SU-DHL-6 (cell line): Measurements from ENCODE around the gene PTRHD1.
"Not testable (repeated sequence)": the region's sequence is repeated elsewhere in the genome, so short reads cannot be mapped to it uniquely, and the experiment has no call there.

ENCODE experiments used
- H2AFZ ChIP-seq: fragments of 200-600 bp; sonication (generic); 2 replicates; pipeline ENCODE4 v1.6.1; 2014; ENCODE audit warnings: low read depth, mild to moderate bottlenecking, moderate library complexity, mixed read lengths, antibody characterized with exemption, low read length; ENCODE audit not compliant: severe bottlenecking
- H3F3A ChIP-seq: fragments of 200-600 bp; shearing (Covaris generic); 2 replicates; pipeline ENCODE4 v1.6.0; 2016; ENCODE audit warnings: antibody characterized with exemption, mild to moderate bottlenecking; ENCODE audit not compliant: insufficient read depth
- H3K27ac ChIP-seq: fragments of 200-600 bp; sonication (generic); 2 replicates; pipeline ENCODE4 v1.5.1; 2016; ENCODE audit warnings: low read depth, mild to moderate bottlenecking, low read length, moderate library complexity, mixed read lengths
- H3K27me3 ChIP-seq: fragments of 200-600 bp; sonication (generic), shearing (Covaris generic); 2 replicates; pipeline ENCODE4 v1.6.0; 2014; ENCODE audit warnings: mild to moderate bottlenecking, low read length
- H3K36me3 ChIP-seq: fragments of 200-600 bp; sonication (generic); 2 replicates; pipeline ENCODE4 v1.6.1; 2014; ENCODE audit warnings: mild to moderate bottlenecking, low read length, mixed read lengths
- H3K4me2 ChIP-seq: fragments of 300-600, 200-600 bp; shearing (Covaris generic), sonication (generic); 2 replicates; pipeline ENCODE4 v1.6.0; 2014; ENCODE audit warnings: low read length, low read depth, mild to moderate bottlenecking; ENCODE audit not compliant: poor library complexity, severe bottlenecking
- H3K4me3 ChIP-seq: fragments of 200-600 bp; sonication (generic); 2 replicates; pipeline ENCODE4 v1.5.1; 2014; ENCODE audit warnings: antibody characterized with exemption, low read length, mild to moderate bottlenecking, mixed read lengths; ENCODE audit not compliant: insufficient read depth, poor library complexity, severe bottlenecking
- H3K79me2 ChIP-seq: fragments of 200-600 bp; sonication (generic); 2 replicates; pipeline ENCODE4 v1.6.1; 2014; ENCODE audit warnings: mild to moderate bottlenecking, low read length, moderate library complexity; ENCODE audit not compliant: insufficient read depth
- H3K9ac ChIP-seq: fragments of 200-600 bp; sonication (generic); 2 replicates; pipeline ENCODE4 v1.7.0; 2014; ENCODE audit warnings: mild to moderate bottlenecking, low read length
- H3K9me2 ChIP-seq: fragments of 200-600 bp; sonication (generic); replicated peaks from 2 replicates; pipeline ENCODE4 v1.6.1; 2014; ENCODE audit warnings: low read length; ENCODE audit not compliant: insufficient read depth
- H3K9me3 ChIP-seq: fragments of 200-600 bp; sonication (generic); 2 replicates; pipeline ENCODE4 v1.6.1; 2014; ENCODE audit warnings: low read length, mixed read lengths; ENCODE audit not compliant: insufficient read depth
- H4K20me1 ChIP-seq: fragments of 200-600 bp; sonication (generic); 2 replicates; pipeline ENCODE4 v1.6.1; 2014; ENCODE audit warnings: low read depth, mild to moderate bottlenecking, antibody characterized with exemption, low read length, moderate library complexity, mixed read lengths
- EZH2phosphoT487 ChIP-seq: fragments of 200-600 bp; sonication (generic), shearing (Covaris generic); conservative IDR thresholded peaks from 2 replicates; pipeline ENCODE4 v1.6.1; 2018; ENCODE audit warnings: mild to moderate bottlenecking, antibody characterized with exemption, low read length, moderate library complexity, mixed read lengths
- TF ChIP-seq, protein P1 (sequence below): fragments of 200-600 bp; sonication (generic); IDR thresholded peaks from one replicate; pipeline ENCODE4 v1.5.1; 2017; ENCODE audit warnings: antibody characterized with exemption, mild to moderate bottlenecking, low read length, moderate library complexity; ENCODE audit not compliant: insufficient read depth, poor library complexity, severe bottlenecking

Gene PTRHD1

GRCh38 chr2:24837996-24838513 is 44.9 kb upstream of the PTRHD1 start:
- H3K27me3 ChIP-seq = no peaks in the 10 kb centered on the region
- H3K9ac ChIP-seq = no peak overlapping the region
- no peaks in the 10 kb centered on the region for H3K36me3 ChIP-seq
- no peaks in the 10 kb centered on the region for H4K20me1 ChIP-seq
- TF ChIP-seq, protein P1, sequence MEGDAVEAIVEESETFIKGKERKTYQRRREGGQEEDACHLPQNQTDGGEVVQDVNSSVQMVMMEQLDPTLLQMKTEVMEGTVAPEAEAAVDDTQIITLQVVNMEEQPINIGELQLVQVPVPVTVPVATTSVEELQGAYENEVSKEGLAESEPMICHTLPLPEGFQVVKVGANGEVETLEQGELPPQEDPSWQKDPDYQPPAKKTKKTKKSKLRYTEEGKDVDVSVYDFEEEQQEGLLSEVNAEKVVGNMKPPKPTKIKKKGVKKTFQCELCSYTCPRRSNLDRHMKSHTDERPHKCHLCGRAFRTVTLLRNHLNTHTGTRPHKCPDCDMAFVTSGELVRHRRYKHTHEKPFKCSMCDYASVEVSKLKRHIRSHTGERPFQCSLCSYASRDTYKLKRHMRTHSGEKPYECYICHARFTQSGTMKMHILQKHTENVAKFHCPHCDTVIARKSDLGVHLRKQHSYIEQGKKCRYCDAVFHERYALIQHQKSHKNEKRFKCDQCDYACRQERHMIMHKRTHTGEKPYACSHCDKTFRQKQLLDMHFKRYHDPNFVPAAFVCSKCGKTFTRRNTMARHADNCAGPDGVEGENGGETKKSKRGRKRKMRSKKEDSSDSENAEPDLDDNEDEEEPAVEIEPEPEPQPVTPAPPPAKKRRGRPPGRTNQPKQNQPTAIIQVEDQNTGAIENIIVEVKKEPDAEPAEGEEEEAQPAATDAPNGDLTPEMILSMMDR = no peak
- no peak for TF ChIP-seq EZH2phosphoT487
- H3K79me2 ChIP-seq = no peaks in the 10 kb centered on the region
- no peak overlapping the region for H3K27ac ChIP-seq
- H3K9me3 ChIP-seq = no peaks in the 10 kb centered on the region
- H3K4me3 ChIP-seq = no peak overlapping the region
- H3F3A ChIP-seq = no peaks in the 10 kb centered on the region
- H3K4me2 ChIP-seq = no peak overlapping the region
- H2AFZ ChIP-seq = no peak overlapping the region
- H3K9me2 ChIP-seq = no peaks in the 10 kb centered on the region

DNA sequence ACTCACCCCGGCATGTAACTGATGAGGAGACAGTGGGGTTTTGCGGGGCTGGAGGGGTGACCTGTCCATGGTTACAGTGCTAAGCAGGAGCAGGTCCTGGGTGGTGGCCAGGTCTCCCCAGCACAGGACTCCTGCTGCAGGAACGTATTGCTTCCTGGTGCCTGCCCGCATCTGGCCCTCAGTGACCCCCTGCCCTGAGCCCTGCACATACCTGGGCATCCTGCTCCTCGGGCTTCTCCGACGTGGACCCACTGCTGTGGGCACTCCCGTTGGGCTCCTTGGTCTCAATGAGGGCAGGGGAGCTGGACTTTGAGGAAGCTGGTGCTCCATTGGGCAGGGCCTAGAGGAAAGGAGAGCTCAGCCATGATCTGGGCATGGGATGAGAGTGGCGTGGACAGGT is 43.5 kb upstream of the PTRHD1 start:
- TF ChIP-seq, protein P1 = no peak
- TF ChIP-seq EZH2phosphoT487 = no peak
- H3K27me3 ChIP-seq = no peaks in the 10 kb centered on the region

DNA sequence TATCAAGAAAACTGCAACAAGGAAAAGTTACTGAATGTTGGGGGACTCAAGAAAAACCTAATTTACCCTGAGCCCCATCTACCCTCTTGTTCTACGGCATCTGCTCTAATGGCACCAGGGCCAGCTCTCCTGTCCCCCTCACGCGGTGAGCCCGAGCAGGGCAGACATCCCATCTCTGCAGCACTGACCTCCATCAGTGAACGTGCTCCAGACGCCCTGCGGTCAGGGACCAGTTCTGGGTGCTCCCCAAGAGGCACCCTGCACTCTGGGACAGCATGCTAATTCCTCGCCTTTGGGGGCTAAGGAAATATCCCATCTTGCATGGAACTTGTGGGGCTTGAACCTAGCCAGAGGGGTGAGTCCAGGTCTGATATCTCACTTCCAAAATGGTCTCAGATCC is 43.0 kb upstream of the PTRHD1 start:
- Histone ChIP-seq H3K9ac (no peak overlapping the region), H3K4me3 (no peak overlapping the region), H3K27me3 (no peaks in the 10 kb centered on the region), H3K36me3 (no peaks in the 10 kb centered on the region), H4K20me1 (no peaks in the 10 kb centered on the region), H3K79me2 (no peaks in the 10 kb centered on the region), H3K27ac (no peak overlapping the region), H3K9me2 (no peaks in the 10 kb centered on the region), H3K4me2 (no peak overlapping the region), H3K9me3 (no peaks in the 10 kb centered on the region), H2AFZ (no peak overlapping the region), H3F3A (no peaks in the 10 kb centered on the region)
- TF ChIP-seq, protein P1 = no peak
- TF ChIP-seq EZH2phosphoT487 = no peak

More for the DNA sequence above, 43.5 kb upstream of the PTRHD1 start:
- no peaks in the 10 kb centered on the region for H4K20me1 ChIP-seq
- no peak overlapping the region for H3K4me3 ChIP-seq
- no peak overlapping the region for H3K4me2 ChIP-seq
- no peaks in the 10 kb centered on the region for H3K9me3 ChIP-seq
- no peaks in the 10 kb centered on the region for H3K36me3 ChIP-seq
- H3K79me2 ChIP-seq = no peaks in the 10 kb centered on the region
- H3K9me2 ChIP-seq = no peaks in the 10 kb centered on the region
- H2AFZ ChIP-seq = no peak overlapping the region
- no peak overlapping the region for H3K27ac ChIP-seq
- H3K9ac ChIP-seq = no peak overlapping the region
- H3F3A ChIP-seq = no peaks in the 10 kb centered on the region

GRCh38 chr2:24835411-24835810 is 42.2 kb upstream of the PTRHD1 start:
- H3K27me3 ChIP-seq, H3K4me3 ChIP-seq, H3K4me2 ChIP-seq, H3K9ac ChIP-seq, H3K9me2 ChIP-seq, H3K27ac ChIP-seq, H3K79me2 ChIP-seq, H3K36me3 ChIP-seq, H2AFZ ChIP-seq, H4K20me1 ChIP-seq, H3F3A ChIP-seq, H3K9me3 ChIP-seq: not testable (repeated sequence)
